Measurements from ENCODE around the gene MALT1.

DNA sequence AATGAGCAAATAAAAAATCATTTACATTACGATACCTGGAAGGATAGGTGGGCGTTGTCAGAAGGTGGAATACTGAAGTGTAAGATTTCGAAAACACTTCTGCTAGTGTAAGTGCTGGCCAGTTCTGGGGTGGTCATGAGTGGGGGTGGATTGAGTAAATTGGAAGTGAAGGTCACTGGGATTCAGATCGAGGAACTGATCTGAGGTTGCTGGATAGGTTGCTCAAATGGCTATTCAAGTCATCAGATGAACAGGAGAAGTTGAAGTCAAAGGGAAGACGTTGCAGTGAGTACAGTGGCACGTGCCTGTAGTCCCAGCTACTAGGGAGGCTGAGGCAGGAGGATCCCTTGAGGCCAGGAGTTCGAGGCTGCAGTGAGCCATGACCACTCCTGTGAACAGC is 95.7 kb downstream of the MALT1 start:
- TF ChIP-seq, protein P1, sequence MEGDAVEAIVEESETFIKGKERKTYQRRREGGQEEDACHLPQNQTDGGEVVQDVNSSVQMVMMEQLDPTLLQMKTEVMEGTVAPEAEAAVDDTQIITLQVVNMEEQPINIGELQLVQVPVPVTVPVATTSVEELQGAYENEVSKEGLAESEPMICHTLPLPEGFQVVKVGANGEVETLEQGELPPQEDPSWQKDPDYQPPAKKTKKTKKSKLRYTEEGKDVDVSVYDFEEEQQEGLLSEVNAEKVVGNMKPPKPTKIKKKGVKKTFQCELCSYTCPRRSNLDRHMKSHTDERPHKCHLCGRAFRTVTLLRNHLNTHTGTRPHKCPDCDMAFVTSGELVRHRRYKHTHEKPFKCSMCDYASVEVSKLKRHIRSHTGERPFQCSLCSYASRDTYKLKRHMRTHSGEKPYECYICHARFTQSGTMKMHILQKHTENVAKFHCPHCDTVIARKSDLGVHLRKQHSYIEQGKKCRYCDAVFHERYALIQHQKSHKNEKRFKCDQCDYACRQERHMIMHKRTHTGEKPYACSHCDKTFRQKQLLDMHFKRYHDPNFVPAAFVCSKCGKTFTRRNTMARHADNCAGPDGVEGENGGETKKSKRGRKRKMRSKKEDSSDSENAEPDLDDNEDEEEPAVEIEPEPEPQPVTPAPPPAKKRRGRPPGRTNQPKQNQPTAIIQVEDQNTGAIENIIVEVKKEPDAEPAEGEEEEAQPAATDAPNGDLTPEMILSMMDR (IDR thresholded peaks at IDR 0.05), result no peak
- TF ChIP-seq POLR2AphosphoS5 (IDR thresholded peaks at IDR 0.05) (no peak), POLR2A (IDR thresholded peaks at IDR 0.05) (no peak)
